KBM-7 (cell line): Measurements from ENCODE around the gene DEXI.
"Not testable (repeated sequence)": the region's sequence is repeated elsewhere in the genome, so short reads cannot be mapped to it uniquely, and the experiment has no call there.

ENCODE experiments used
- DNase-seq: peaks from one replicate; pipeline ENCODE4 v3.0.0-alpha.2; 2015
- in situ Hi-C: fragments of 300-500 bp; cut with MboI; formaldehyde crosslinking; loops from 2 replicates; pipeline ENCODE4 v1.14.3; 2020; ENCODE audit warnings: low sequenced_read_pairs, low pct_unique_long_range_greater_than_20kb, mixed read lengths

Gene DEXI

DNA sequence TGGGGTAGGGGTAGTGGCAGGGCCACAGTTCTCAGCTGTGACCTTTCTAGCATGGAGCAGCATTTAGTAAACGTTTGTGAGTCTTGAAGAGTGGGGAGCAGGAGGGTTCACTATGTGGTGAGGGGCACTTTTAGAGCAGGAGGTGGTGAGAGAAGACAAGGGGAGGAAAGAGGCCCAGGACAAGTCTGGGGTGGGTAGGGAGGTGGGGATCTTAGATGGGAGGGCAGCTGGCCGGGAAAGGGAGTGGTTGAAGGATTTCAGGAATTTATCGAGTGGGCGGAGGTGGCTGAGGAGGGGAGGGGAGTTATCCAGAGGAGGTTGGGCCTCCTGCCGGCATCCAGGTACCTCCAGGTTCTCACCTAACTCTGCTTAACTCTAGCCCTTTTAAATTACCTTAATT lies 4.0 kb upstream of the DEXI start:
- in situ Hi-C loops = loop anchor here (25.0 kb wide), 1 partner anchor 409 kb away; no protein-coding TSS in a partner anchor
- DNase-seq = no peak

- DNase-seq = no peak
- in situ Hi-C loops = loop anchor here (25.0 kb wide), 1 partner anchor 408 kb away; no protein-coding TSS in a partner anchor
These were observed 3.0 kb upstream of the DEXI start for GRCh38 chr16:10945065-10945787.

GRCh38 chr16:10944249-10945064 lies 2.2 kb upstream of the DEXI start, which contains the start of gene CLEC16A:
CLEC16A (plus strand) TSS chr16:10944564; CDS start chr16:10944718, 154 bp downstream.
- in situ Hi-C loops = loop anchor here (25.0 kb wide), 1 partner anchor 407 kb away; no protein-coding TSS in a partner anchor
- peak; percentile 95 for DNase-seq

- DNase-seq = no peak
- in situ Hi-C loops = loop anchor here (25.0 kb wide), 1 partner anchor 406 kb away; no protein-coding TSS in a partner anchor
These were observed 741 bp upstream of the DEXI start for GRCh38 chr16:10943064-10943353.

GRCh38 chr16:10941935-10942351 lies 325 bp downstream of the DEXI start:
- in situ Hi-C loops = loop anchor here (25.0 kb wide), 1 partner anchor 405 kb away; no protein-coding TSS in a partner anchor
- DNase-seq = not testable (repeated sequence)

DNA sequence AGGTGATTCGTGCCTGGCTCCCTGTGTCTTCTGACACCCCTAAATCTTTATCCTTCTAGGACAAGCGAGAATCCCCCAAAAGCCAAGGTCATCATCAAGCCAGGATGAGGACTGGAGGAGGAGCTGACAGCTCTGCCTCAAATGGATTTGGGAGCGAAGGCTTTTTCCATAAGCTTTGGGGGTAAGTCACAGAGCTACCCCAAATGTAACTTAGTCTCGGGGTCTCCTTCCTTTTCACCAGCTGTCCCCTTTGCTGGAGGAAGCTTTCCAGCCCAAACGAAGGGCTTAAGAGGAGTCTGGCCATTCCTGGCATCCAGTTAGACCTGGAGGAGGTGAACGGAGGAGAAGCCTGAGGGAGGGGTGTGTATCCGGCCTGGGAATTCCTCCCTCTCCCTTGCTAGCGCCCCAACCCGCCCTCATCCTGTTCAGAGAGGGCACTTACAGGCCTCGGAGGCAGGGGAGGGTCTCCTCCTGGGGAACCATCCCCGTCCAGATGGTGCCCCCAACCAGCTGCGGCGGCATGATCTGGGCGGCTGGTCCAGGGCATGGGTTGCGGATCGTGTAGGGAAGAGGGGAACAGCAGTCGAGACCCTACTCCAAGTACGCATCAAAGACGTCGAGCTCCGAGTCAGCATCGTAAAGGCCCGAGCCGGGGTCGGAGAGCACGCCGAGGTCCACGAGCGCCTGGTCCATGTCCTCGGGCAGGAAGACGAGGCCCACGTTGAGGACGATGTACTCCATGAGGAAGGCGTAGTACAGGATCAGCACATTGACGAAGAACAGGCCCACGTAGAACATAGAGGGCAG lies 938 bp downstream of the DEXI start:
- in situ Hi-C loops = loop anchor here (25.0 kb wide), 1 partner anchor 404 kb away; no protein-coding TSS in a partner anchor
- DNase-seq = no peak

GRCh38 chr16:10940501-10941079 lies 1.7 kb downstream of the DEXI start:
- DNase-seq = no peak
- in situ Hi-C loops = loop anchor here (25.0 kb wide), 1 partner anchor 403 kb away; no protein-coding TSS in a partner anchor

DNA sequence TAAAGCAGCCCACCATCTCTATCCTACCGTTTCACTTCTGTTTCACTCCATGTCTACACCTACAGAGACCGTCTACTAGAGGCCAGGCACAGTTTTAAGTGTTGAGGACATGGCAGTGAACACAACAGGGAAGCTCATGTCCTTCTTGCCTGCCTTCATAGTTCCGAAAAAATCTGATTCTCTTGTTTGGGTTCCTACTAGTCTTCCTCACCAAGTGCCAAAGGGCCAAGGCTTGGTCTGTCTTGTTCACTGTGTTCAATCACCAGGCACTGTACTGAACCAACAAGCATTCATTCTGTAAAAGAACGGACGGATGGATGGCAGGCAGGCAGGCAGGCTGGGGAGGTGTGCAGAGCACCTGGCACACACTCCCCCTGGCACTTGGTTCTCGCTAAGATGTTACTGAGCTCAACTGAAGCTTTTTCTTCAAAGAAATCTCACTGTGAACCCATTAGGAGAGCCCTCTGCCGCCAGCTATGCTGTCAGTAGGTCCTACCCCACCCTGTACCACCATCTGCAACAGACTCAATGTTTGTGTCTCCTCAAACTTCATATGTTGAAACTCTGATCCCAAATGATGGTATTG lies 2.5 kb downstream of the DEXI start:
- in situ Hi-C loops = loop anchor here (25.0 kb wide), 1 partner anchor 402 kb away; no protein-coding TSS in a partner anchor
- no peak for DNase-seq

GRCh38 chr16:10938796-10939648 lies 3.2 kb downstream of the DEXI start:
- DNase-seq = peak; percentile 34
- in situ Hi-C loops = loop anchor here (25.0 kb wide), 1 partner anchor 402 kb away; no protein-coding TSS in a partner anchor

GRCh38 chr16:10938321-10938720 lies 3.9 kb downstream of the DEXI start:
- in situ Hi-C loops = loop anchor here (25.0 kb wide), 1 partner anchor 401 kb away; no protein-coding TSS in a partner anchor
- no peak for DNase-seq

DNA sequence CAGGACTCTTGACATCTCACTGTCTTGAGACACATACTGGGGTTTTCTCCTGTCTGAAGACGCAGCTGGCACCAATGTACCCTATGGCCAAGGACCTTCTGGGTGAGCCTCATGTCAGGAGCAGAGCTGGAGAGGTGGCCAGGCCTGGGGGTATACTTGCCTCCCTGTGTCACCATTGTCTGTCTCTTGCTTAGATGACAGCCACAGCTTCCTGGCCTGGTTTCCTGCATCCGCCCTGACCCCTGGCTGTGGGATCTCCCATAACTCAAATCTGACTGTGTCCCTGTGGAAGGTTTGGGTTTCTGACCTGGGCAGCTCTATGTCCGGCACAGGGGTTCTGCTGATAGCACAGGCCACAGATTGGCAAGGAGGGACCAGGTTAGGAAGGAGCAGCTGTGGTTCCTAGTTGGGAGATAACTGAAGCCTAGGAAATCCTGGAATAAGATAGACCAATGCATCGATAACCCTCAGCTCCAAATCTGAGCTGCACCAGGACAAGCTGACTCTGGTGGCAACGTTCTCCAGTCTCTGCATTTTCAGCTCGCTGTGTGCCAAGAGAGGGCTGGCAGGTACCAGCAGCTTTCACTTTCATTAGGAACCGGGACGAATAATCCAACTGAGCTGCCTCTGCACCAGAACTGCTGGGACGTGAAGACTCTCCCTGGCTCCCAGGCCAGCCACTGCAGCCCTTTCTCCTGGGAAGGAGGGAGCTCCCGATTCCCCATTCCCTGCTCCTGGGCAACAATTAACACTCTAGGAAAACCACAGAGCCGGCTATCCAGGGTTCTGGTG lies 5.0 kb downstream of the DEXI start:
- in situ Hi-C loops = loop anchor here (25.0 kb wide), 1 partner anchor 400 kb away; no protein-coding TSS in a partner anchor
- no peak for DNase-seq

- in situ Hi-C loops = loop anchor here (25.0 kb wide), 1 partner anchor 399 kb away; no protein-coding TSS in a partner anchor
- no peak for DNase-seq
These were observed 5.8 kb downstream of the DEXI start for GRCh38 chr16:10936272-10936984.

DNA sequence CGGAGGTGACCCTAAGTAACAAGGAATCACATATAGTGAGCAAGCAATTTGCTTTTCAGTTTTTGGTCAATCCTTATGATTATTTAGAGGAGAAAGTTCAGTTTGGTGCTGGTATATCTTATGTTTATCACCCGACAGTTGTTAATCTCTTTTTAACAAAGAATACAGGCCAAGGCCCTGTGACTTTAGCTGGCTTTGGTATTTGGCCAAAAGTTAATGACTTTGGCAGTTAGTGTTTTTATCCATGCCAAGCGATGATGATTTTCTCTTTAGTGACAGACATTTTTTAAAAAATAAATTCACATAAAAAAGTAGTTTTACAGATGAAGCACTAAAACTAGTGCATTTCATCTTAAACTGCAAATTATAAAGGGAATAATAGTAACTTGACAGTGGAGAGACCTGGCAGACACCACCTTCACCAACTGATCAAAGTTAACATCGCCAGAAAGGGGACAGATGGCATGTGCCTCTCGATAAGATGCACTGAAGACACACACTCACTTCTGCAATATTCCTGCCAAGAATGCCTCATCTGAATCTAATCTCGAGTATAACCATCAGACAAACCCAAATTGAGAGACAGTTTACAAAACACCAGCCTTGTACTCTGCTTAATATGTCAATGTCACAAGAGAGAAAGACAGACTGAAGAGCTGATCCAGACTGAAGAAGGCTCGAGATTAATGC lies 6.9 kb downstream of the DEXI start:
- no peak for DNase-seq
- in situ Hi-C loops = loop anchor here (25.0 kb wide), 1 partner anchor 398 kb away; no protein-coding TSS in a partner anchor

- in situ Hi-C loops = loop anchor here (25.0 kb wide), 1 partner anchor 397 kb away; no protein-coding TSS in a partner anchor
- DNase-seq = no peak
These were observed 7.8 kb downstream of the DEXI start for GRCh38 chr16:10934325-10935107.

DNA sequence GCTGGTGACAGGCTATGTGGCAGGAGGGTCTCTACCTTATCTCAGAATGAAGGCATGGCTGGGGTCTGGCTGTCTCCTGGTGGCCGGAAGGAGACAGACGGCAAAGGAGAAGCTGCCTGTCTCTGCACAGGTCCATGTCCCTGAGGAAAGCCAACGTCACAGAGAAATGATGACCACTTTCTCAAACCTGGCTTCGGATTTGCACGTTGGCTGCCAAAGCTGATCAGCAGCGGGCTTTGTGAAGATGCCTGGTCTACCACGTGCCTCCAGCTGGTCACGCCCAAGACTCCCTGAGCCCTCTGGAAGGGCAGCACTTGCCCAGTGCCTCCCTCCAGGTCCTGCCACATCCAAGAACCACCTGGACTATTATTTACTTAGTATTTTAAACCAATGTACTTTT lies 8.4 kb downstream of the DEXI start:
- in situ Hi-C loops = loop anchor here (25.0 kb wide), 1 partner anchor 397 kb away; no protein-coding TSS in a partner anchor

More for the DNA sequence above, 8.4 kb downstream of the DEXI start:
- no peak for DNase-seq
